NCI-H226 (cell line): ENCODE data around the gene ACOX1.
"Not testable (repeated sequence)": the region's sequence is repeated elsewhere in the genome, so short reads cannot be mapped to it uniquely, and the experiment has no call there.

ENCODE experiments used
- DNase-seq: peaks from one replicate; pipeline ENCODE4 v3.0.0-alpha.2; 2015

Gene ACOX1

DNA sequence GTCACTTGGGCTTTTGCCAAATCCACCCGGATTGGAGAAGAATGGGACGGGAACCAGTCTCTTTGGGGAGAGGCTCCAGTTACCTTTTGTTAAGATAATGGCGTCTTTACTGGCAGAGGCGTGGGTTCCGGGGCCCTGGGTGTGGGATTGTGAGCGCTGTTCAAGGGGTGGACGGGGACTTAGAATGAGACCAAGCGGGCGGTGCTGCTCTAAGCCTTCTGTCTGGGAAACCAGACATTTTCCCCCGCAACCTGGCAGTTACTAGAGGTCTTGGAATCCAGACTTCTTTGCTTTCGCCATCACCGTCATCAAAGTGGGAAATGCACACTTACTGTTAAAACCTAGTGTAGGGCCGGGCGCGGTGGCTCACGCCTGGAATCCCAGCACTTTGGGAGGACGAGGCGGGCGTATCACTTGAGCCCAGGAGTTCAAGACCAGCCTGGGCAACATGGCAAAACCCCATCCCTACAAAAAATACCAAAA, 780 bp upstream of the ACOX1 start:
- no peak for DNase-seq

DNA sequence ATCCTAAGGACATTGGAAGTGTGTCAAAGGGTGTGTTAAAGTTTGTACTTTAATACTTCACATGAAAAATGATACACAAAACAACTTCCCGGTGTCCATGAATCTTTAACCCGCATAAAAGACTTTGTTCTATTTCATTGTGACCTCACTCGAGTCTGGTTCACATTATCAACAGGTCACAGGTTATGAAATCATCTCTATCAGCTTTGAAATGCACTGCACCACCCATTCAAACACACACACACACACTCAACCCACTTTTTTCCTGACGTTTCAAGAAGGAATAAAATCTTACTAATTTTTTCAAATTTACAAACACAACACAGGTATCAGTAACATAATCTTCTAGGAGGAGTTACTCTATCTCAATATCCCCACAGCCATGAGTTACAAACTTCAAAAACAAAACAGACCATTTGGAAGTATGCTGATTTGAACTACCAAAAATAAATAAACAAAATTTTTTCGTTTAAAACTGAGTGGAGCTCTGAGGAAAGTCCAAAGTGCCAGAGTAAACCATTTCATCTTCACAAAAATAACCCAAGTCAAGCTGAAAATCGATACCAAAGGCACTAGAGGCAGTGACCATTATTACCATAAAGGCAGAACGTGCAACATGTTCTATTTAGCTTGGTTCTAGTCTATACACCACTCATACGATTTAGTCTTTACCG, 2.7 kb downstream of the ACOX1 start:
- DNase-seq = no peak

DNA sequence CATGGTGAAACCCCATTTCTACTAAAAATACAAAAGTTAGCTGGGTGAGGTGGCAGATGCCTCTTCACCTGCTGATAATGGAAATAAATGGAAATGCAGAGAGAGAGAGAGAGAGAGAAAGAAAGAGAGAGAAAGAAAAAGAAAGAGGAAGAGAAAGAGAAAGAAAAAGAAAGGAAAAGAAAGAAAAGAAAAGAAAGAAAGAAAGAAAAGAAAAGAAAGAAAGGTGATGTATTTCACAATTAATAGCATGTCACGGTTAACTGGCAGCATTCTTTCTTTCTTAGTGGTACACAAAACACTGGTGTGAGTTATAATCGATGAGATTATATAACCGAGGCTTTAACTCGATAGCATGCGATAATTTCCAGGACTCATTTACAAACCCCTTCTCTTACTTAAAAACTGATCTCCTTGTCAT, 3.2 kb downstream of the ACOX1 start:
- no peak for DNase-seq

GRCh38 chr17:75975187-75975586, 3.8 kb downstream of the ACOX1 start:
- DNase-seq = not testable (repeated sequence)

- DNase-seq = no peak
These were observed 8.3 kb downstream of the ACOX1 start for GRCh38 chr17:75970626-75971025.

DNA sequence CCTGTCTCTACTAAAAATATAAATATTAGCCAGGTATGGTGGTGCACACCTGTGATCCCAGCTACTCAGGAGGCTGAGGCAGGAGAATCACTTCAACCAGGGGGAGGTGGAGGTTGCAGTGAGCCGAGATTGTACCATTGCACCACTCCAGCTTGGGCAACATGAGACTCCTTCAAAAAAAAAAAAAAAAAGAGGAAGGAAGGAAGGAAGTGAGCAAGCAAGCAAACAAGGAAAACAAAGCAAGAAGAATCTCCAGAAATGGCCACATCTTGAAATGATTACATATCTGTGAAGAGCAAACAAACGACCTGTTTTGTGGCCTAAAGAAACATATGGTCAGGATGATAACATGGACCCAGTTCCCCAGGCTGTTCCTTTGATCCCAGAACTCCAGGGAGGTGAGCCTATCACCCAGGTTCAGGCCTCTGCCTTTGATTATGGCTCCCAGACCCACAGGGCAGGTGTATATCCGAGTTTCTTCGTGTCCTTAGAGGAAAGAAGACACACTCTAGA, 8.9 kb downstream of the ACOX1 start:
- DNase-seq = no peak

DNA sequence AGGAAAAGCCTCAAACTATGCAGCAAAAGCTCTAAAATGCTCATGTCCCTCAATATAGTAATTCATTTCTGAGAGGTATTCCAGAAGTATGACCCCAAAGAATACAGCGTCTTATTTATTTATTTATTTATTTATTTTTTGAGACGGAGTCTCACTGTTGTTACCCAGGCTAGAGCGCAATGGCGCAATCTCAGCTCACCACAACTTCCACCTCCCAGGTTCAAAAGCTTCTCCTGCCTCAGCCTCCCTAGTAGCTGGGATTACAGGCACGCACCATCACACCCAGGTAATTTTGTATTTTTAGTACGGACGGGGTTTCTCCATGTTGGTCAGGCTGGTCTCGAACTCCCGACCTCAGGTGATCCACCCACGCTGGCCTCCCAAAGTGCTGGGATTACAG, 9.9 kb downstream of the ACOX1 start:
- DNase-seq = not testable (repeated sequence)

DNA sequence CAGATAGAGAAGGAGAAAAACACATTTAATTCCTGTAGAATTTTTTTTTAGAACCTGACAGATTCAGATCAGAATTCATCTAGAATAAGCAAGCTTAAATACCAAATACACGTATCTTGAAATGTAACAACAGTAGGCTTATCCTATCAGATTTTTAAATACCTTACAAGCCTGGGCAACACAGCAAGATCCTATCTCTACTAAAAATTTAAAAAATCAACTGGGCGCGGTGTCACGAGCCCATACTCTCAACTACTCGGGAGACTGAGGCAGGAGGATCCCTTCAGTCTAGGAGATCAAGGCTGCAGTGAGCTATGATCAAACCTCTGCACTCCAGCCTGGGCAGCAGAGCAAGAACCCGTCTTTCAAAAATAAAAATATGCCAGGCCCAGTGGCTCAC, 13.5 kb downstream of the ACOX1 start:
- DNase-seq = no peak

DNA sequence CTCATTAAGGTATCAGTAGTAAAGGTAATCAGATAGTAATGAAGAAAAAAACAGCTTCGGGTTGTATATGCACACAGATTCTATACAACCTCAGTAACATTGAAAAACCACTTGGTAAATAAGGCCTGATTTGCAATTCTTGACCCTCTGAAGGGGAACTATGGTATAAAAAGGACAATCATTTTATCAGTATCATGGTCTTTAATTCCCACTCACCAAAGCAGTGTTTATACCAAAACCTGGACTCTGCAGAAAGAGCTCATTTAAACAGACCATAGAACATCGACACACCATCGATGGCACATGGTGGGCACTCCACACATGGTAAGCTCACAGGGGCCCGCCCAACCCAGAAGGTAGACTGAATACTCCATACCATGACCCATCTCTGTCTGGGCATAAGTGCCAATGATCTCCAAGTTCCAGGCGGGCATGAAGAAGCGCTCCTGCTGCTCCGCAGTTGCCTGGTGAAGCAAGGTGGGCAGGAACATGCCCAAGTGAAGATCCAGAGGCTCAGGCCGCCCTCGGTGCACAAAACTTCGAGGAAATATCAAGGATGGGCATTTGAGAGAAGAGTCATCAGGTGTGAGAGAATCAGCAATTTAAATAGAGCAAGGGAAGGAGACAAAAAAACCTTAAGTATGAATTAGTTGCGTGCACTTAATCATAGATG, 19.0 kb downstream of the ACOX1 start:
- DNase-seq = no peak

DNA sequence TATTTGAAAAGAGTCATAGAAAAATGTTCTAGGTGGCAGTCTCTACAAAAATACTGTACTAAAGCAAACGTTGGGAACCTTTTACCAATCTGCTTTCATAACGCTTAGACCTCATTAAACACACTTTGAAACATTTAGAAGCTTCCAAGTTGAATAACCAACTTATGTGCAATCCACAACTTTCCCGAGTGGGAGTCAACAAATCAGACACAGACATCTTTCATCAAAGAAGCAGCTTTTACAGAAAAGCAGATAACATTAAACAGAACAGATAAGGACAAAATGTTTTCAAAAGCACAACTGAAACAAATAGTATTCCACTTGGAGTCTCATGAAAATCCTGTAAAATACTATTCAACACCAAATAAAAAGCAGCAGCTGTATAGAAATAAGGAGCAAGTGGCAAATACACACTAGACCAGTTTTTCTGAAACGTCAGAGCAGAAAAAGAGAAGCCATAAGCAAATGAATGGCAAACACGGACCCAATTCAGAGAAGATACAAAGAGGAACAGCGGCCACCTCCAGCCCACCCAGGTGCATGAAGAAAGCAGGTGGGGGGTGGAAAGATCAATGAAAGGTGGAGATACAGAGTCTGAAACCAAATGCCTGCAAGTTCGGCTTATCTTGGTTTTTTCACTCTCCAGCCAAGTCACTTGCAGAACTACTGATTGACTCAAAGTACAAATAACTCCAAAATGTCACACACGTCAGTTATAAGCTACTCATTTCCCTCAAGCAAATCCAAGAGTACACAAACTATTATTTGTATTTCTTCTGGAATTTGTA, 19.7 kb downstream of the ACOX1 start:
- no peak for DNase-seq

DNA sequence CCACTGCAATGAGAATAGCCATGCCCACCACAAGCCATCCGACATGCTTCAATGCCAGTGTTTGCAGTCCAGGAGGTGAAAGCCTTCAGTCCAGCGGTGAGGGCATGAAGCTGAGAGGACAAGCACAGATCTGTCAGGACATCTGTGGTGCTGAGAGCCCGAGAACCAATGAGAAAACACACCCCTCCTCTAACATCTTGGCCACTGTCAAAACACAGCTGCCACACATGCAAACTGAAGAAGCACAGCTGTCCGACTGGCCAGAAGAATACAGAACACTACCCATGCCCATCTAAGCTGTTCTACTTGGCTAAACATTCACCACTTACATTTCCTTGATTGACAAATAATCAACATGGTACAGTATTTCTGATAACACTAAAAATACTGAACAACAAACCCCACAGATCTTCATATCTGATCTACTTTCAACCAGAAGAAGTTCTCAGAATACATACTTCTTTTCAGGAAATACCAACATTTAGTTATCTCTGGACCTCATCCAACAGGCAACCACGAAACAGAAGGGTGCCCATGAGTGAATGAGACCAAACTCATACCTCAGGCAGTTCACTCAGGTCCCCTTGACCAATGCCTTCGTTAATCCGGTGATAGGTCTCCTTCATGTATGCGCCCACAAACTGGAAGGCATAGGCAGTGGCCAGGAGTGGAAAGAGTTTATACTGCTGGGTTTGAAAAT, 28.0 kb downstream of the ACOX1 start:
- peak; percentile 35 for DNase-seq

- DNase-seq = no peak
These were observed 28.5 kb downstream of the ACOX1 start for GRCh38 chr17:75950421-75950820.

DNA sequence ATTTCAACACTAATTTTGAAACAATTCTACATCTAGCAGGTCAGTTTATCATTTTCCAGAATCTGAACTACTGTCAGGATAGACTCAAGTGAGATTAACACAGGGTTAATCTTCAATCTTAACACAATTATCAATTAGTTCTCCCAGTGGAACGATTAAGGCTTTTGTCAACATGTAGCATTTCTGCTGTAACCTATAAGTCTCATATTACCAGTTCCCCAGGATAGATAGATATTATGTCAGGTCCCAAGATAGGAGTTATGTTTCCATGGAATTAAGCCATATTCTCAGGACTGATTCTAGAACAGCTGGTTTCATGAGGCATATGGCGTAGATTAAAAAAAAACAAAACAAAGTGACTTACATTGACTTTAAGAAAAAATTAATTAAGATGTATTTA, 33.8 kb downstream of the ACOX1 start:
- no peak for DNase-seq

DNA sequence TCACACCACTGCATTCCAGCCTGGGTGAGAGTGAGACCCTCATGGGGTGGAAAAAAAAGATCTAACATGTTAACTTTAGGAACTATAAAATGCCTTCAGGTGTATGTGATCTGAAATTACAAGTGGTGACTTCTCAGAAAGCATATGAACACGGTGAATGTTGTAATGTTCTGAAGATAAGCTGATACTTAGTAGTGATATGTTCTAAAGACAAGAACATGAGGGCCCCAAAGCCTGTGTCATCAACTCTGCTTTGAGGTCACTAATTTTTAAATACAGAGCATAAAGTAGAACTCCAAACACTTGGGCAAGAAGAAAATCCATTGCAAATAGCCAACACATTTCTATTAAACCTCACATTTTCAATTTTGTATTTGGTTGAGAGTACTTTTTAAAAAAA, 35.5 kb downstream of the ACOX1 start:
- no peak for DNase-seq

GRCh38 chr17:75942473-75942872, 36.5 kb downstream of the ACOX1 start:
- no peak for DNase-seq

DNA sequence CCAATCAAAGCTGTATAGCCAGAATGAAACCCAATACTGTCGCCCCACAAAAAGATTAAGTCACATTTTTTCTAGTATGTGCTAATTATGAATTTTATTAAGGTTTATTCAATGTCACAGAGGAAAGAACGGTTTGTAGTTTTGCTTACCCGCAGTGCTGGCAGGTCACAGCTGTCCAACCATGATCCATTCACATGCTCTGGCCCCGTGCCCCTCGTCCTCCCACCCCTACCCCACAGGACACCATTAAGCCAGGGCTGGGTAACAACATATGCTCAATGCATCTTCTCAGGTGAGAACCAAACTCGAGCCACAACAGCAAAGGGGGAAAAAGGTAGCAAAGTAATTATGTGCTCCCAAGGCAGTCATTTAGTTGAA, 37.5 kb downstream of the ACOX1 start:
- no peak for DNase-seq

DNA sequence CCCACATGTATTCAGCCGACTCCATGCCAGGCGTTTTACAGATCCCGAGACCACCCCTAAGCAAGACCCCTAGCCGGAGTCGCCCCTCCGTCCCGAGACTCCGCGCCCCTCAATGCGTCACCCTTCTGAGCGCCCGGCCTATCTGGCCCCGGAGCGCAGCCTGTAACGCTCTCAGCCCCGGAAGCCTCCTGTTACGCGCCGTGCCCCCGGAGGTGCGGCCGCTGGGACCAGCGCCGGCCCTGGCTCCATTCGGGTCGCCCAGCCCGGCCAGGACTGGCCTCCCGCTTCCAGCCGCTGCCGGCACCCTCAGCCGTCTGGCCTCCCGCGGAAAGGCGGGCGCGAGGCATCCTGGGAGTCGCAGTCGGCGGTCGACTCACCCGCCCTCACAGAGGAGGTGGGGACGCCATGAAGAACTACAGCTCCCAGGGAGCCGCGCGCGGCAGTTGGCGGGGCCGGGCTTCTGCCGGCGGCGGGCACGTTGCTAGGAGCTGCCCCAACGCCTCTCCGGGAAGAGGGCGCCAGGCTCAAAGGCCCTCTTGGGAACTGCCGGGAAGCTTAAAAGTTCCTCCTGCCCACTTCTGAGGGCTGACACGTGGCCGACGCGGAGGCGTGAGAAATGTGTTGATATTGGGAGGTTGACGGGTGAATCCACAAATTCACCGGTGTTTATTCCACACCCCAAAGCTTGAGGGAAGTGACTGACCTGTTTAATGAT, 38.1 kb downstream of the ACOX1 start, which contains the start of gene FBF1:
Gene FBF1, minus strand, starts transcription at position 316 of the 715 bp plus-strand sequence. CDS start 2,893 bp downstream, outside the sequence.
- DNase-seq = peak; percentile 97

GRCh38 chr17:75937652-75938051, 41.3 kb downstream of the ACOX1 start:
- DNase-seq = no peak

- DNase-seq = no peak
These were observed 45.2 kb downstream of the ACOX1 start for GRCh38 chr17:75933808-75934207.

GRCh38 chr17:75932852-75933251, 46.1 kb downstream of the ACOX1 start:
- DNase-seq = no peak

DNA sequence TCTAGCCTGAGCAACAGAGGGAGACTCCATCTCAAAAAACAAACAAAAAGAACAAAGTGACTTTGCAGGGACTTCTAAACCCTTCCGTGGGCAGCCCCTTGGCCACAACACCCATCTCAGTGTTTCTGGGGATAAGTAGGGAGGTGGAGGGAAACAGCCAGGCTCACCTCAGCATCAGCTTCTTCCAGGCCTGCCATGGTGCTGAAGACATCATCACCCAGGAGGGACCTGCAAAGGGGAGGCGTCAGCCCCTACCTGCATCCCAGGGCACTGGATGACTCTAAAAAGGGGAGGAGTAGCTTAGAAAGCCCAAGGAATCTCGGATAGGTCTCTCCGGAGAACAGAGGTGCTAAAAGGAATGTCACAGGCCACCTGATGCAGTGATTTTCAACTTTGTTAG, 47.9 kb downstream of the ACOX1 start:
- no peak for DNase-seq

DNA sequence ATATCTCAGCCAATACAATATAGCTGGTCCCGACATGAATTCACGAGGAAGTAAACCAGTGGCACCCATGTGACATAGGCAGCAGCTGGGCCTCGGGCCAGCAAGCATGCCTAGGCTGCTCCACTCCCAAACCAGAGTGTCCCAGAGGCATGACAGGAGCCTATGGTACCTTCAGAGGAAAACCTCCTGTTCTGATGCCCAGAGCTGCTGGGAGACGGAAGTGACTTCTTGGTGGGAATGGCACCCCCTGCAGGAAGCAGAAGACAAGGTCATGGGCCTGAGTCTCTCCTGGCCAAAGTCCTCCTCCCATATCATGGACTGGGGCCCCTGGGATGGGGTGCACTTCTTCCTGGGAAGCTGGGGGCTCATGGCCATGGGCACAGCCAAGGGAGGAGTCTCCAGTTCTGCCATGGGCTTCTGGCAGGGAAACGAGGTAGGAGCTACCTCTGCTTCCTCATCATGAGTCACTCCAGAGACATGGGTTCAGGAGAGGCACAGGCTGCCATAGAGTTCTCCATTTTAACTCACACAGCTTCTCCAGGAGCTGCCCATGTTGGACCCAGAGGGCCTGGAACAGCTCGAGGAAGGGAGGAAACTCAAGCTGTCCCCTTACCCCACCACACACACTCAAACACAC, 51.6 kb downstream of the ACOX1 start:
- DNase-seq = no peak
